GM19372 (cell line): ENCODE results near the gene FRYL.
"Not testable (repeated sequence)": the region's sequence is repeated elsewhere in the genome, so short reads cannot be mapped to it uniquely, and the experiment has no call there.

Experiments used
- ATAC-seq: cut with Tn5 transposase; IDR thresholded peaks from one replicate; pipeline ENCODE4 v1.9.1; 2021; ENCODE audit warnings: mild to moderate bottlenecking, low read depth, moderate library complexity; ENCODE audit not compliant: unreplicated experiment

FRYL gene

GRCh38 chr4:48467891-48468290, 312.2 kb downstream of the FRYL start:
- ATAC-seq = no peak

- no peak for ATAC-seq
These were observed 312.6 kb downstream of the FRYL start for GRCh38 chr4:48467442-48467841.

- ATAC-seq = no peak
These were observed 317.7 kb downstream of the FRYL start for GRCh38 chr4:48462363-48462762.

- no peak for ATAC-seq
These were observed 319.1 kb downstream of the FRYL start for GRCh38 chr4:48461000-48461399.

GRCh38 chr4:48454591-48454990, 325.5 kb downstream of the FRYL start:
- ATAC-seq = no peak

- ATAC-seq = not testable (repeated sequence)
These were observed 328.4 kb downstream of the FRYL start for GRCh38 chr4:48451656-48452055.

GRCh38 chr4:48450740-48451139, 329.3 kb downstream of the FRYL start:
- no peak for ATAC-seq

- no peak for ATAC-seq
These were observed 330.9 kb downstream of the FRYL start for GRCh38 chr4:48449151-48449550.
